OCI-LY1 (cell line): ENCODE measurements around the gene ARFGAP1.

Experiments used
- EZH2 ChIP-seq: fragments of 200-600 bp; sonication (generic), shearing (Covaris generic); IDR thresholded peaks from 2 replicates; pipeline ENCODE4 v1.8.0; 2017; ENCODE audit warnings: borderline replicate concordance, mixed run types, mild to moderate bottlenecking, antibody characterized with exemption, low read length, moderate library complexity, mixed read lengths
- TF ChIP-seq, protein P1 (sequence below): fragments of 200-600 bp; sonication (generic), shearing (Covaris generic); IDR thresholded peaks from 2 replicates; pipeline ENCODE4 v1.5.1; 2017; ENCODE audit warnings: mild to moderate bottlenecking, antibody characterized with exemption, low read length, moderate library complexity, mixed read lengths

DNA sequence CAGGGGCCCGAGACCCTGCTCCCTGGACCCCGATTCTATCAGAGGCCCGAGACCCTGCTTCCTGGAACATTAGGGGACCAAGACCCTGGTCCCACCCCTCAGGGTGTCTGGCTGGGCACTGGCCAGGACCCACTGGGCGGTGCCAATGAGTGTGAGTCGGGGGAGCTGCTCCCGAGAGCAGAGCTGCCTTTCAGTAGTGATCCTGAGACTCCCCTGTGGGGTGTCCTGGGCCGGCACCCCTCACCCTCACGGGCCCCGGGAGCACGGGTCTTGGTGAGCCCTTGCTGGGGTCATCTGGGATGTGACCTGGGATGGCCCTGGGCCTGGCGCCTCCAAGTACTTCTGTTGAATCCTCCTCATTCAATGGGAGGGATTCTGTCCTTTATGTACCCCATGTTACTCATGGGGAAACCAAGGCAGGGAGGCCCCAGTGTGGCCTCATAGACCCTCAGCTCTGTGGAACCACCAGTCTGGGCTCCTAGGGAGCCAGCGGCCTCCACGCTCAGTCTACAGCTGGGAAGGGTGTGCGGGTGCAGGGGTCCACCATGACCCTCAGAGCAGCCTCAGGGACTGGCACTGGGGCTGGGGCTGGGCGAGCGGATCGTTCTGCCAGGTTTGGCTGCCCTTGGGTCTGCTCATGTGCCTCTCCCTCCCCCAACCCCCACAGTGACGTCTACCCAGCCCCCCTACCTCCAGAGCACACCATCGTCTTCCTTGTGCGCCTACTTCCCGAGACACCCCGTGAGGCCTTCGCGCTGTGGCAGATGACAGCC, 46.0 kb downstream of the ARFGAP1 start:
- no peak for TF ChIP-seq EZH2
- TF ChIP-seq, protein P1, sequence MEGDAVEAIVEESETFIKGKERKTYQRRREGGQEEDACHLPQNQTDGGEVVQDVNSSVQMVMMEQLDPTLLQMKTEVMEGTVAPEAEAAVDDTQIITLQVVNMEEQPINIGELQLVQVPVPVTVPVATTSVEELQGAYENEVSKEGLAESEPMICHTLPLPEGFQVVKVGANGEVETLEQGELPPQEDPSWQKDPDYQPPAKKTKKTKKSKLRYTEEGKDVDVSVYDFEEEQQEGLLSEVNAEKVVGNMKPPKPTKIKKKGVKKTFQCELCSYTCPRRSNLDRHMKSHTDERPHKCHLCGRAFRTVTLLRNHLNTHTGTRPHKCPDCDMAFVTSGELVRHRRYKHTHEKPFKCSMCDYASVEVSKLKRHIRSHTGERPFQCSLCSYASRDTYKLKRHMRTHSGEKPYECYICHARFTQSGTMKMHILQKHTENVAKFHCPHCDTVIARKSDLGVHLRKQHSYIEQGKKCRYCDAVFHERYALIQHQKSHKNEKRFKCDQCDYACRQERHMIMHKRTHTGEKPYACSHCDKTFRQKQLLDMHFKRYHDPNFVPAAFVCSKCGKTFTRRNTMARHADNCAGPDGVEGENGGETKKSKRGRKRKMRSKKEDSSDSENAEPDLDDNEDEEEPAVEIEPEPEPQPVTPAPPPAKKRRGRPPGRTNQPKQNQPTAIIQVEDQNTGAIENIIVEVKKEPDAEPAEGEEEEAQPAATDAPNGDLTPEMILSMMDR, result no peak
